GM21786 (cell line): ENCODE data around the gene RANGAP1.

ENCODE experiments used
- ATAC-seq: cut with Tn5 transposase; IDR thresholded peaks from one replicate; pipeline ENCODE4 v1.9.1; 2021; ENCODE audit not compliant: unreplicated experiment

The RANGAP1 gene

DNA sequence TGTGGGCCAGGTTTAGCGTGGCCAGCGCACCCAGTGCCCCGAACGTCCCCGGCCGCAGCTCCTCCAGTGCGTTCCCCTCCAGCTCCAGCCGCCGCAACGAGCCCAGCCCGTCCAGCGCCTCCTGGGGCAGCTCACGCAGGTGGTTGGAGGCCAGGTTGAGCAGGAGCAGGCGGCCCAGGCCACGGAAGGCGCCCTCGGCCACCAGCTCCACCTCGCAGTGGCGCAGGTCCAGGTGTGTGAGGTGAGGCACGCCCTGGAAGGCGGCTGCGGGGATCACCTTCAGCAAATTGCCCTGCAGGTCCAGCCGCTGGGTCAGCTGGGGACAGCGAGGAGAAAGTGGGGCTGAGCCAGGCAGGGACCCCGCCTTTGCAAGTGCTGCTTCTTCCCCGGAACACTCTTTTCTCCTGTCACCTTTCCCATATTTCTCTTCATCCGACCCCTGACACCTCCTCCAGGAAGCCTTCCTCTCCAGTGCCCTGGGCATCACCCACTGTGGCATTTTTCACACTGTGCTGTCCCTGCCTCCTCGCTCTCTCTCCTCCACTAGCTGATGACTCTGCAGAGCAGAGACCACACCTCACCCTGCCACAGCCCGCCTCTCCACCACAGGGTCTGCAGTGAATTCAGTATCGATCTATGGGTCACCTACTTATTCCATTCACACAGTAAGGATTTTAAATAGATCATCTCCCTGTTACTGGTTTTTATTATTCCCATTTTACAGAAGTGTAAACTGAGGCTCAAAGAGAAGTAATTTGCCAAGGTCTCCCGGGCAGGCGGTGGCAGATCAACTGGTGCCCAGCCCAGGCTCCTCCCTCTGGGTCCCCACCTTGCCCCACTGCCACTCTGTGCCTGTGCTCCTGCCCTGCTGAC, 47.2 kb downstream of the RANGAP1 start:
- ATAC-seq, result no peak

DNA sequence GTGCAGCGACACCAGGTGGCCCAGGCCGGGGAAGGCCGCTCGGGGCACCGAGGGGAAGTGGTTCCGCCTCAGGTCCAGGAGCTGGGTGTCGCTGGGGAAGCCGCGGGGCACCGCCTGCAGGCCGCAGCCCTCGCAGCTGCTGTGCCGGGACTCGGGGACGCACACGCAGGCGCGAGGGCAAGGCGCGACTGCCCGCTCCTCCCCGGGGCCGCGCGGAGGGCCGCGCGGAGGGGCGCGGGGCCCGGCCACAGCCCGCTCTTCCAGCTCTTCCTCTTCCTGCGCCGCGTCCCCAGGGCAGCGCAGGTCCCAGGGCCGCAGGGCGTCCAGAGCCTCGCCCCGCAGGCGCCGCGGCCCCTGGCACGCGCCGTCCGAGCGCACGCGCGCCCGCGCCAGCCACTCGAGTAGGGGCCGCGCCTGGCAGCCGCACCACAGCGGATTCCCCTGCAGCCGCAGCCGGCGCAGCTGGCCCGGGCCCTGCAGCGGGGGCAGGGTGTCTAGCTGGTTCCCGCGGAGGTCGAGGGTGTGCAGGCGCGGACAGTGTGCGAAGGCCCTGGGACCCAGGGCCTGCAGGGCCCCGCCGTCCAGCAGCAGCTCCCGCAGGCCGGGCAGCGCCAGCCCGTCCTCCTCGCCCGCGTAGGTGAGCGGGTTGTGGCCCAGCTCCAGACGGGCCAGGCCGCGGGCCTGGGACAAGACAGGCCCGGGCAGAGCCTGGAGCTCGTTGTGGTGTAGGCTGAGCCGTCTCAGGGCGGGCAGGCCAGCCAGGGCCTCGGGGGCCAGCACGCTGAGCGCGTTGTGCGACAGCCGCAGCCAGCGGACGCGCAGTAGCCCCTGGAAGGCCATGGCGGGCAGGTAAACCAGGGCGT, 48.0 kb downstream of the RANGAP1 start:
- ATAC-seq, result peak; percentile 66

DNA sequence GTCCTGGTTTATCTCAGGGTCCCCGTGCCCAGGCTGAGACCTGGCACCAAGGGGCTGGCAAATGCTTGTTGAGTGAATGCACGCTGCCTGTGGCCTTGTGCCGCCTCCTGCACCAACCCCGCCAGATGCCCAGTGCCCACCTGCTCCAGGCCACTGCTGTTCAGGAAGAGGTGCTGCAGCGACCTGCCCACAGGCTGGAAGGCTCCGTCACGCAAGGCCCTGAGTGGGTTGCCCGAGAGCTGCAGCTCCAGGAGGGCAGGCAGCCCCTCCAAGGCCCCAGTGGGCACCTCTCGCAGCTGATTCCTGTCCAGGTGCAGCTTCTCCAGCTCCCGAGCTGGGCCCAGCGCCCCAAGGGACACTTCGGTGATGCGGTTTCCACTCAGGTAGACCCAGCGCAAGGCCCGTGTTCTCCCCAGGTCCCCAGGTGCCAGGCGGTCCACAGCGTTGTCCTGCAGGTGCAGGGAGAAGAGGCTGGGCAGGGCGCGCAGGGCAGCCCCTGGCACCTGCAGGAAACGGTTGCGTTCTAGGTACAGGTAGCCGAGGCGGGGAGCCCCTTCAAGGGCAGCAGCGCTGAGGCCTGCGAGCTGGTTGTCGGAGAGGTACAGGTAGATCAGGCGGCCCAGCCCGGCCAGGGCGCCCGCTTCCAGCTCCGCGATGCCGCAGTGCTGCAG, 48.8 kb downstream of the RANGAP1 start:
- ATAC-seq, result no peak

DNA sequence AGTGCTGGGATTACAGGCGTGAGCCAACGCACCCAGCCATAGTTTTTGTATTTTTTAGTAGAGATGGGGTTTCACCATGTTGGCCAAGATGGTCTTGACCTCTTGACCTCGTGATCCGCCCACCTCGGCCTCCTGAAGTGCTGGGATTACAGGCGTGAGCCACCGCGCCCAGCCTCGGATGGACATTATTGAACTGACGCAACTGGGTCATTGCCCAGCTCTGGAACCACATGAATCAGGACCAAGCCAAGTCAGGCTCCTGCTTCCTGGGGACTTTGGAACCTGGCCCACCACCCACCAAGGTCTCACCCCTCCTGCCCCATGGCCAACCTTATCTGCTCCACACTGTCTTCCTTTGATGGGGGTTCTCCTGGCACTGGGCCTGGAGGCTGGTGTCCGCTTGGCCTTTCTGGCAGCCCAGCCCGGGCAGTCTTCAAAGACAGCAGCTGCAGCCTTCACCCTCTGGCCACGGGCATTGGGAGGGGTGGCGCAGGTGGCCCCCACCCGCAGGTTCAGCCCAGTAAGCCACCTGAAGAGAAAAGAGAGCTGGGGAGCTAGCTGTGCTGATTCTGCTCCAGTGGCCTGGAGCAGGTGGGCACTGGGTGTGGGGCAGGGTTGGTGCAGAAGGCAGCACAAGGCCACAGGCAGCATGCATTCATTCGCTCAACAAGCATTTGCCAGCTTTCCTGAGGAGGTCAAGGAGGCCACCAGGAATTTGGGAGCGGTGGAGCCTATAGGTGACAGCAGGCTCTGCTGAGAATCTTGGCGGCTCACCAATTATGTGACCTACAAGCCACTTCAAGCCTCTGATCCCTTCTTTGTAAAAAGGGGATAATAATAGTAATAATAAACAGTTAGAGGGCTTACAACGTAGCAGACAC, 50.9 kb downstream of the RANGAP1 start:
- ATAC-seq, result no peak

DNA sequence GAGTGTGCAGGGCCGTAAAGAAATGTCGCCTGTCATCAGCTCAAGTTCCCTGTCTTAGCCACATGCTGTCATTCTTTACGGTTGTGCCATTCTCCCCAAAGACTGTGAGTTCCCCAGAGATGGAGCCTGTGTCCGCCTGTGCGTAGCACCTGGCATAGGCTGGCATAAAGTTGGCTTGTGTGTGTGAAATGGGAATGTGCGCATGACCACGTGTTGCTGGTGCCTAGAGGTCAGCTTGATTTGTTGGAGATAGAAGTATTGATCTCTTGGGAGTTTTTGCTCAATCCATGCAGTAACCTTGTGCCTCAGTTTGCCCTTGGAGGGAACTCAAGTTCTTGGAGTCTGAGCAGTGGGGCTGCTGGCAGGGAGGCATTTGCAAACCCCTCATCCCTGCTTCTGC, 54.6 kb downstream of the RANGAP1 start:
- ATAC-seq, result no peak

DNA sequence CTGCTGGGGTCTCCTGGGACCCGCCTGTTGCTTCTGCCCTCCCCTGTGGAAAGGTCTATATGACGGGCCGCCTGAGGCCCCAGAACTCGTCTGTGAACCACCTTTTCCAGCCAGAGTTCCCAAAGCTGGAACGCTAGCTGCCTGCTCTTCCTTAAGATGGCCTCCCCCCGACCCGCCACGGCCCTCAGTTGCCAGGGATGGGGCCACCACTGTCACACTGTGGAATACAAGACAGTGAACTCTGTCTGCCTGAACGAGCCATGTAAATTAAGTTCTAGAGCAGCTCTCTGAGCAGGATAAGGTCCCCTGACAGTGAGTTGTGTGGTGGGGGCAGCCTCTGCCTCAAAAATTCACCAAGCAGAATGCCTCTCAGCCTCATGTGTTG, 55.6 kb downstream of the RANGAP1 start:
- no peak for ATAC-seq

DNA sequence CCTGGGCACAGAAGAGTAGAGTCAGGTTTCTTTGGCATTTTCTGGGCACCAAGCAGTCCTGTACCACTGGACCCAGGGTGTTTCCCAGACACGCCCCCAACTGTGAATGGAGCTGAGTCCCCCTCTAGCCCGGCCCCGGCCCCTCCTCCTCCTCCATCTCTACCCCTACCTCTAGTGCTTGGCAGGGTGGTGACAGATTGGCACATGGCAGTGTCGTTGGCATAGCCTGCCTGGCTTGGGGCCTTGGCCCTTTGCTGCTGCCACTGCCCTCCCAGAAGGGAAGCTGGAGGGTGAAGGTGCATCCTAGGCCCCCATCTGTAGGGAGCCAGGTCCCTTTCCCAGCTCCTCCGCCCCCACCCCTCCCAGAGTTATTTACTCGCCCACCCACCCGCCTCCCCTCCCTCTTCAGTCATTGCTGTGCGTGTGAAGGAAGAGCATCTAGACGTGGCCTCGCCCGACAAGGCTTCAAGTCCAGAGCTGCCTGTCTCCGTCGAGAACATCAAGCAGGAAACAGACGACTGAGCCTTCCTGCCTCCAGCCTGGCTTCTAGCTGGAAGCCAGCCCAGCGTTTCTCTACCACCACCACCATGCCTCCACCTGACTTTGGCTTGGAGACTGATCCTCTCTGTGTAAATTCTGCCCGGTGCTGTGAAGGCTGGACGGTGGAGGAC, 56.1 kb downstream of the RANGAP1 start:
- no peak for ATAC-seq

DNA sequence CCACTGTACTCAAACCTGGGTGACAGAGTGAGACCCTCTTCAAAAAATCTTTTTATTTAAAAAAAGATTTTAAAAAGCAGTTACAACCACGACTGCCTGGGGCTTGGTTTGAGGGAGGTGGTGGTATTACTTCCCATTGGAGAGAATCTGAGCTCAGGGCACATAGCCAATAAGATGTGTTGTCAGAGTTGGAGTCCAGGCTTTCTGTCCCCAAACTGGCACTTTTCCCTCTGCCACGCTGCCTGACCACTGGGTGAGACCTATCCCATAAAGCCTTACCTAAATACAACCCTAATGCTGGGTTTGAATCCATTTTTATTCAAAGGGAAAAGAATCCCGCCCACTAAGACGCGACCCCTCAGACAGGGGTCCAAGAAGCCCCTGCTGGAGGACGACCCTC, 56.8 kb downstream of the RANGAP1 start:
- ATAC-seq, result no peak

DNA sequence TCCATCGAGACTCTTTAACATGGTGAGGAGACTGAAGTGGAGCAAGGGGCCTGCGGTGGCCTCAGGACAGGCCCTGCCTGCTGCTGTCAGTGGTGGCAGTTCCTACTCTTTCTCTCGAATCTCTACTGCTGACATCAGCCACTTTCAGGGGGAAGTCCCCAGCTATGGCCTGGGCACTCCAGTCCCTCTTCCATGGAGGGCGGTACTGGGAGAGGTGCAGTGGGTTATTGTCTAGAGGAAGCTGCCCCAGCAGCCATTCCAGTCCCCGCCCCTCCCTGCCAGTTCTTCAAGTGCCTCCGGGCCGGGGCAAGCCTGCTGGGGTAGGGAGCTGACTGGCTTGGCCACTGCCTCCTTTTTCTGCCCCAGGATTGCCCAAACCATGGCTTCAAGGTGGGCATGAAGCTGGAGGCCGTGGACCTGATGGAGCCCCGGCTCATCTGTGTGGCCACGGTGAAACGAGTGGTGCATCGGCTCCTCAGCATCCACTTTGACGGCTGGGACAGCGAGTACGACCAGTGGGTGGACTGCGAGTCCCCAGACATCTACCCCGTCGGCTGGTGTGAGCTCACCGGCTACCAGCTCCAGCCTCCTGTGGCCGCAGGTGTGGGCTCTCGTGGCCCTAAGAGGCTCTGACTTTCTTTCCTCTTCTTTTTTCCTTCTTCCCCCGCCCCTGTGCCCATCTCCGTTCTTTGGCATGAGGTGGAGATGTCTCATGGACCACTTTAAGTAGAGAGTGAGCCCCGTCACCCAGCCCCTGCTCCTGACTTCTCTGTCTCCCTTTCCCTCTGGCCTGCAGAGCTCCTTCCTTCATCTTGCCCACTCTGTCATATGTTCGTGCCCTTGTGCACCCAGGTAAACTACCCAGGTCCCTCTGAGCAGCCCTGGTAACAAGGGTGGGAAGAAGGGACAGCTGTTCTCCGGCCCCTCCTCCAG, 59.0 kb downstream of the RANGAP1 start:
- ATAC-seq, result no peak

DNA sequence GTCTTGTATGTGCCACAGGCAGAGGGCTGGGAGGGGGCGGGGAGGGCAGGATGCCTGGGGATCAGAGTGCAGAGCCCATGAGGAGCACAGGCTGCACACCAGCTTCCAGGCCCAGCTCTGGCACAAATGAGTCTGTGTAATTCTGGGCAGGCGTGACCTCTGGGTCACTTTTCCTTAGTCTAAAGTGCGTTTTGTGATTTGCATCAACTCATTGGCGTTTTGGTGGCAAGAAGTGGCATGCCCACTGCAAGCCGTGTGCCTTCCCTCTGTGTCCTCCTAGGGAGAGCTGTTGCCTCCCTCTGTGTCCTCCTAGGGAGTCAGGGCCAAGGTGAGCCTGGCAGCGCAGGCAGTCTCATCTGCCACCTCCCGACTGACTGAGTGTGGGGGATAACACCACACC, 62.5 kb downstream of the RANGAP1 start:
- ATAC-seq, result no peak

DNA sequence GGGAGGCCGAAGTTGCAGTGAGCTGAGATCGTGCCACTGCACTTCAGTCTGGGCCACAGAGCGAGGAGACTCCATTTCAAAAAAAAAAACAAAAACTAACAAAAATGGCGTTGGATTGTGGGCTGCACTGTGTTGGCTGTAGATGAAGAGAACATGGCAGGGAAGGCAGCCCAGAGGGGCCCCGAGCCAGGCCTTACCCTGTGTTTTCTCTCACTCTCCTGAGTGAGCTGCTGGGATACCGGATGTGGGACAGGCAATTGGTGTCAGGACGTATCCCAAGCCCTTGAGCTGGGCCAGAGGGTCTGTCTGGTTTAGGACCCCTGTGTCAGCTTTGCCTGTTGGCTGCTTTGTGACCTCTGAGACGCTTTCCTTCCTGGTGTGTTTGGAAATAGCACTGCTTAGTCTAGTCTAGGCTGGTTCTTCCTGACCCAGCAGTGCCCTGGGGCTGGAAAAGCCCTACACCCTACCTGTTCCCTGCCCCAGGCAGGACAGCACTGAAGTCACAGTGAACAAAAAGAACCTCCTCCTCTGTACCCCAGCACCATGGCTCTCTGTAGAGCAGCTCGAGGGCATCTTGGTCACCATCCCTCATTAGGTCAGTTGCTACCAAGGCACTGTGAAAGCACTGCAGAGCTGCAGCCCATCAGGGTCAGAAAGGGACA, 63.0 kb downstream of the RANGAP1 start:
- no peak for ATAC-seq

DNA sequence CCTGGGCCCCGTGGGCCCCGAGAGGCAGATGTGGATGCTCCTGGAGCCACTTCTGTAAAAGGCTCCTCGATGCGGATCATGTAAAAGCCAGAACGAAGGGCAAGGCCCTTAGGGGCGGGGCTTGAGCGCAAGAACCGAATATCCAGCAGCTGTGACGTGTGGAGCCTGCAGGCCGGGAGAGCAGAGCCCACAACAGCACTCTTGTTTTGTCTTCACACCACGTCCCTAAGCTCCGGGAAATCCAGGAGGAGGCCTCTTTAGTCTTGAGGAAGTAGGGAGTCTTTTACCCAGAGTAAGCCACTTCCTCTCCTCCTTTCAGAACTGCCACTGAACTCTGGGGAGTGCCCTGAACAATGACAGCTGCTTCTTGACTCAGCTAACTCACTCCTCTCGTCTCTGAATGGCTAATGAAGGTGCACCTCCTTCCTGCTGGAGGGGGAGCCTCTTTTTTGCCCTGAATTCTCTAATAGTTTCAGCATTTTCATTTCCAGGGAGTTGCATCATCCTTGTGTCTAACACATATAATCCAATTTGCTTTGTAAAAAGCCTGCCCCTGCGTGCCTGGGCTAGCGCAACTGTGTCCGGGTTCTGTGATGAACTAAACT, 68.3 kb downstream of the RANGAP1 start:
- ATAC-seq, result no peak

DNA sequence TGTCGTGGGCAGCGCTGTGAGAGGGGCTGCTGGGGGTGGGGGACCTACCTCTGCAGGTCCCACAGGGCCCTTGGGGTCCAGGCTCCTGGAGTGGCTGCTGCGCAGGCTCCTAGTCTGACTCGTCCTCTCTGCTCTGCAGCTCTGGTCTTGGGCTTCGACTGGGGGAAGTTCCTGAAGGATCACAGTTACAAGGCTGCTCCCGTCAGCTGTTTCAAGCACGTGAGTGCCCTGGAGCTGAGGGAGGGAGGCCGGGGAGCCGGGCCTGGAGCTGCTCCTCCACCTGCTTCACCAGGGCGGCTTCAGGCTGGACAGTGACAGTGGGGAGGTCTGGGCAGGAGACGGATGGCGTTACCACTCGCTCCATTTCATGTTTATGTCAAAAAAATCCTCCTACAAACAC, 69.0 kb downstream of the RANGAP1 start:
- ATAC-seq, result no peak

DNA sequence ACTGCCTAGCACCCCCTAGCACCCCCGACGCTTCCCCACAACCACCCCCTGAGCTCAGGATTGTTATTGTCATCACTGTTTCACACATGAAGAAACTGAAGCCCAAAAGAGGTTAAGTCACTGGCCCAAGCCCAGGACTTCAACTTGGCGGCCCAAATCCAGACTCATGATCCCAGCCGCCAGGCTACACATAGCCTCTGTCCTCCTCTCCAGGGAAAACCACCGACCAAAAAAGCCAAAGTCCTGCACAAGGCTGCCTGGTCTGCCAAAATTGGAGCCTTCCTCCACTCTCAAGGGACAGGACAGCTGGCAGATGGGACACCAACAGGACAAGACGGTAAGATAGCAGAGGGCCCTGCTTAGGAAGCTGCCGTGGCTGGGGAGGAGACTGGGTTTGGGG, 70.1 kb downstream of the RANGAP1 start:
- no peak for ATAC-seq

DNA sequence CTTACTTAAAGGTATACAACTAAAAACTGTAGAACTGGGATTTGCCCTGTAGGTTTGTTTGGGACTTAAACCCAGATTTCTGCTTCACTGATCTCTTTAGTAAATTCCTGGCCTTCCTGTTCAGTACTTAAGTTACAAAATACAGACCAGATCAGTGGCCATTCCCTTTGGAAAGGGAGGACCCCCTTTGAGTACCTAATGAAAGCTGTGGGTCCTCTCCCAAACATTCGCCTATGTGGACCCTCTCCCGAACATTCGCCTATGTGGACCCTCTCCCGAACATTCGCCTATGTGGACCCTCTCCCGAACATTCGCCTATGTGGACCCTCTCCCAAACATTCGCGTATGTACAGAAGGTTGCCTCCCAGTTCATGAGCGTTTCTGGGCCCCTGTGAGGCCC, 70.6 kb downstream of the RANGAP1 start:
- ATAC-seq, result no peak

DNA sequence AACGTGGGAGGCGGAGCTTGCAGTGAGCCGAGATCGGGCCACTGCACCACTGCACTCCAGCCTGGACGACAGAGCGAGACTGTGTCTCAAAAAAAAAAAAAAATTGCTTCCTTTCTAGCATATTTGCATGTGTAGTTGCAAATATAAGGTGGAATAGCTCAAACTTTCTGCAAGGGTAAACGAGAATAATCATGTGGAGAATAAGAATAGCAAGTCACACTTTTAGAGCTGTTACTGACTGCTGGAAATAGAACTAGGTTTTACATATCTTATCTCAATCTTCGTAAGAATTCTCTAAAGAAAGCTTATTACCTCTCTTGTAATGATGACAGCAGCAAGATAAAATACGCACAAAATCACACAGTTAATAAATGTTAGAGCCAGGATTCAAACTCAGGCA, 79.3 kb downstream of the RANGAP1 start:
- ATAC-seq, result no peak

DNA sequence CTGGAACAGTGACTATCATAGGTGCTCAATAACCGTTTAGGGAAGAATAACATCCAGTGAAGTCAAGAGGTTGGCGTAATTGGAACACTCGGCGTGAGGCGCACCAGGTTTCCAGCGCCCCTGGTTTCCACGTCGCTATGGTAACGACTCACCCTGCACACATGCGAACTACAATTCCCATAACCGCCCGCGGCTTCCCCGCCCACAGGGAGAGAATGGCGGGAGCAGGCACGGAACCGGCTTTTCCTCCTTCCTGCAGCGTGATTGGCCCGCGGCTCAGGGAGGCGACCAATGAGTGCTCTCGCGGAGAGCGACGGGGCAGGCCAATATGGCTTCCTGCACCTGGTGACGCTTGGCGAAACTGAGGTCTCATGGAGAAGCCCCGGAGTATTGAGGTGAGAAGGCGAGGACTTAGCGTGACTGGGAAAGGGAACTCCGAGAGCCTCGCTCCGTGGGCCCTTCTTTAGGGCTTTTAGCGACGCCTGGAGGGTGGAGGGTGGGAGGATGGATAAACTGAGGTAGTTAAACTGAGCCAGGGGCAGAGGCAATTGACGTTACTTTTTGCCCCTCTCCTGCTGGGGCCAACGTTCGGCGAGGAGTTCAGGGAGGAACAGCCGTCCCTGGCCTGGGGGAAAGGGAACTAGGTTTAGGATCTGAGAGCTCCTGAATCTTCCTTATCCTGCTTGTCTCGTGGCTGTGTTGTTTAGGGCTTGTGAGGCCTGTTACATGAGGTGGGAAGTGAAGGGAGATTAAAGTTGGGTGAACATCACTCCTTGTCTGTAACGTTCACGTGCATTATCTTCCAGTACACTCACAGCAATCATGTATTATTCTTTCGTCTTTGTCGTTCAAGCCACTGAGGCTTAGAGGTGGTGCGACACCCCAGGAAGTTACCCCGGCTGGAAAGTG, 80.7 kb downstream of the RANGAP1 start, which contains the start of gene L3MBTL2:
Gene L3MBTL2, plus strand, starts transcription at position 321 of the 909 bp plus-strand sequence. Its CDS starts 51 bp downstream, at position 372.
- peak; percentile 97 for ATAC-seq
